VCaP (cell line): ENCODE data around the gene MGAT5.

ENCODE experiments used
- H3K27ac ChIP-seq: fragments of 450-650 bp; 2 replicates; pipeline ENCODE4 v1.5.1; 2017
- TF ChIP-seq, protein P1 (sequence below): fragments of 450-650 bp; conservative IDR thresholded peaks from 2 replicates; pipeline ENCODE4 v1.5.1; 2017; ENCODE audit warnings: mild to moderate bottlenecking, moderate library complexity

Gene MGAT5

DNA sequence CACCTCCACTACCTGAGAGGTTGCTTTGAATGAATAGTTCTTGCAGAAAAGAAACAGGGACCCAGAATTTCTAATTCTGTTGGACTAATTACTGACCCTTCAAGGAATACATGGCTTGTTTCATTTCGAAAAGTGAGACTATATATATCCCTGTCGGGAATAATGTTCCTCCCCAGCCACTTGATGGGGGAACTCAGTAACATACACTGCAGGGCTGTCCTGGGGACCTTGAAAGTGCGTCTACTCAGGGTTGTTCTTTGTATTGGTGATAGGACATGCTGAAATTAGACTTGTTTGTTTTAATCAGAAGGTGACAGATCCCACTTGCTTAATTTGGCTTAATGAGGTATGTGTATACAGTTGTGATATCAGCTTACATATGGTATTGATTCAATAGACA is 25.5 kb downstream of the MGAT5 start:
- no peak overlapping the region for H3K27ac ChIP-seq
- TF ChIP-seq, protein P1, sequence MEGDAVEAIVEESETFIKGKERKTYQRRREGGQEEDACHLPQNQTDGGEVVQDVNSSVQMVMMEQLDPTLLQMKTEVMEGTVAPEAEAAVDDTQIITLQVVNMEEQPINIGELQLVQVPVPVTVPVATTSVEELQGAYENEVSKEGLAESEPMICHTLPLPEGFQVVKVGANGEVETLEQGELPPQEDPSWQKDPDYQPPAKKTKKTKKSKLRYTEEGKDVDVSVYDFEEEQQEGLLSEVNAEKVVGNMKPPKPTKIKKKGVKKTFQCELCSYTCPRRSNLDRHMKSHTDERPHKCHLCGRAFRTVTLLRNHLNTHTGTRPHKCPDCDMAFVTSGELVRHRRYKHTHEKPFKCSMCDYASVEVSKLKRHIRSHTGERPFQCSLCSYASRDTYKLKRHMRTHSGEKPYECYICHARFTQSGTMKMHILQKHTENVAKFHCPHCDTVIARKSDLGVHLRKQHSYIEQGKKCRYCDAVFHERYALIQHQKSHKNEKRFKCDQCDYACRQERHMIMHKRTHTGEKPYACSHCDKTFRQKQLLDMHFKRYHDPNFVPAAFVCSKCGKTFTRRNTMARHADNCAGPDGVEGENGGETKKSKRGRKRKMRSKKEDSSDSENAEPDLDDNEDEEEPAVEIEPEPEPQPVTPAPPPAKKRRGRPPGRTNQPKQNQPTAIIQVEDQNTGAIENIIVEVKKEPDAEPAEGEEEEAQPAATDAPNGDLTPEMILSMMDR, result no peak

DNA sequence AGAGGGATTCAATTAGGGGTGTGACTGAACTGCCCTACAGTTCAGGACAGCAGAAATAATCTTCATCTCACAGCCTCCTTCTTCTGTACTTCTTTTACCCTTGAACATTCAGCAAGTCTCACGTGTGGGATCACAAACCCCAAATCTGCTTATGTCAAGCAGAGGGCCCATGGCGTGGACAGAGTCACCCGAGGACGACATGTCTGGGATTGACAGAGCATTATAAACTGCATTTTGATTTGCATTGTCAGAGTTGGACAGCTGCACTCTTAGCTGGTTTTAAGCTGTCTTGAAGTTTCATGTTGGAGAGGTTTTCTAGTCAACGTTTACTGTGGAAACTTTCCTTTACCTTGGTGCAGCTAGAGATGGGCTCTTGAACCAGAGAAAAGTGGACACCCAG is 26.4 kb downstream of the MGAT5 start:
- H3K27ac ChIP-seq, result no peak overlapping the region
- TF ChIP-seq, protein P1, result no peak

DNA sequence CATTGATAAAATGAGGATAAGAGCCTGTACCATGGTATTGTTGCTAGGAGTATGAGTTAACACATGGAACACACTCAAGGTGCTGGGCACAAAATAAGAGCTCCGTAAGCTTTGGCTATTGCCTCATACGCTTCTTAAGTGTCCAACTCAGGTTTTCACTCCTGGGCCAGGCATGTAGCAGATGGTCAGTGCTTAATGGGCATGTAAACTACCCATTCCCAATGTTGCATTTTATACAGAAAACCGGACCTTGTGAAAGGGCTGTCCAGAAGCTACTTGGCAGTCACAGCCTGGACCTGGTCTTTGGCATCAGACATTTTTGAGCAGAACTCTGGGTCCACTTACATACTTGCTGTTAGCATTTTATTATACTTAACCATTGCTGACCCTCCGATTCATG is 26.9 kb downstream of the MGAT5 start:
- TF ChIP-seq, protein P1, result no peak
- no peak overlapping the region for H3K27ac ChIP-seq

DNA sequence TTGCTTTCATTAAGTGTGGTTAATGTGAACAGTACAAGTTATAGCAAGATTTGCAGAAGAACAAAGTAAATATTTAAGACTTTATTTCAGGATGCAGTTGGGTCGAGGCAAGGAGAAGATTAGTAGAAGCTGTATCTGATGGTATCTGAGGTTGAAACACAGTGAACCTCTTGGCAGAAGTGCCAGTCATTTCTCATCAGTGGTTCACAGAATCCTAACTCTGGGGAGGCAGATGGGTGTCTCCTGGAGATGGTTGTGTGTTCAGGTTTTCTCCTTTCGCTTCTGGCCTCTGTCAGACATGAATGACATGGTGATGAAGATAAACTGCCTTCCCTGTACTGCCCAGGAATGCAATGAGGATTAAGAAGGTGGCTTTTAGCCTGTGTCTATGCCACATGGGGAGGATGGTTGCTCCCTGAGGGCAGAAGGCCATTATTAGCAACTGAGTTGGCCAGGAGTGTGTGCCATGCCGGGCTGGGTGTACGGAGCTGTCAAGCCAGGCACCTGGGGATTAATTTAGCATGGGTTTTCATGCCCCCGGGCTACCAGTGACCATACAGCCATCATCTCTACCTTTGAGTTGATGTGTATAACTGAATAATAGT is 28.0 kb downstream of the MGAT5 start:
- TF ChIP-seq, protein P1, result no peak
- no peak overlapping the region for H3K27ac ChIP-seq

DNA sequence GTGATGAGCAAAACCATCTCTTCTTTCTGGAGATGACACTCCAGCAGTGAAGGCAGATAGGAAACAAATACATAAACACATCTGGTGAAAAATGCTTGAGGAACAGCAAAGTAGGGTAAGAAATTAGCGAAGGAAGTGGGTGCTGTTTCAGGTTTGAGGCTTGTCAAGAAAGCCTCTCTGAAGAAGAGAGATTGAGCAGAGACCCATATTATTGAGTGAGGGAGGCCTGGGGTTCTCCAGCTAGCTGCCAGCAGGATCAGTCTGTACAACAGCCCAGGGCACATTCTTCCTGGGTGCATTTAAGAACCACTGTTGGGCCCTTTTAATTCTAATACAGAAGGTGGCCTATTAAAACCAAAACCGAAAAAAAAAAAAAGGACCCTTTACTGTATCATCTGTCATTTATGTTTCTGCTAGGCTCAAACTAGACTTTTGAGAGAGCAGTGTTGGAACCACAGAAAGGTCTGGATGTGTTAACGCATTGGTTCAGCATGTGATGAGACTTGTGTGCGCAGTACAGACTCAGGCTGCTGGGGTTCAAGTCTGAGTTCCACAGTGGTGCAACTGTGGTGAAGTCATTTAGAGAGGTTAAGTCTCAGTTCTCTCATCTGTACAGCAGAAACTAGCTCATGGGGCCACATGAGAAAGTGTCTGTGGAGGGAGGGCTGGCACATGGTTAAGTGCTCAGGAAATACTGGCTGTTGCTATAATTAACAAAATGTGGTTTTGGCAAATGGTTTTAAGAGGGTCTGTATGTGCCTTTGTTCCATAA is 28.9 kb downstream of the MGAT5 start:
- TF ChIP-seq, protein P1, result no peak
- H3K27ac ChIP-seq, result no peak overlapping the region

DNA sequence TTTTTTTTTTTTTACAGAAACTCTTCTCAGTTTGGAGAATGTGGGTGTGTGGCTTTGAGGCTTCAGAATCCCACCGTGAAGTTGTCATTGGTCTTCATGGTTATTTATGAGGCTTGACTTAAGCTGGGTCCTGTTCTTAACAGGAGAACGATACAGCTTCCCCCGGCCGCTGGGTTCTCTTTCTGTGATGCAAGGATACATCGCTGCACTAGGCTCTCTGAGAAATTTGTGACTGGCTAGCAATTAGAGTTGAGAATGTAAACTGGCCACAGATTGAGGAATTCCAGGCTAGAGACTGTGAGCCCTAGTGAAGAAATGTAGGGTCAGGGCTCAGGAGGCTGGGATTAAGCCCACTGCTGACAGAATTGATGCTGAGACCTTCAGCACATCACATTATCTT is 29.8 kb downstream of the MGAT5 start:
- TF ChIP-seq, protein P1, result no peak
- H3K27ac ChIP-seq, result no peak overlapping the region

DNA sequence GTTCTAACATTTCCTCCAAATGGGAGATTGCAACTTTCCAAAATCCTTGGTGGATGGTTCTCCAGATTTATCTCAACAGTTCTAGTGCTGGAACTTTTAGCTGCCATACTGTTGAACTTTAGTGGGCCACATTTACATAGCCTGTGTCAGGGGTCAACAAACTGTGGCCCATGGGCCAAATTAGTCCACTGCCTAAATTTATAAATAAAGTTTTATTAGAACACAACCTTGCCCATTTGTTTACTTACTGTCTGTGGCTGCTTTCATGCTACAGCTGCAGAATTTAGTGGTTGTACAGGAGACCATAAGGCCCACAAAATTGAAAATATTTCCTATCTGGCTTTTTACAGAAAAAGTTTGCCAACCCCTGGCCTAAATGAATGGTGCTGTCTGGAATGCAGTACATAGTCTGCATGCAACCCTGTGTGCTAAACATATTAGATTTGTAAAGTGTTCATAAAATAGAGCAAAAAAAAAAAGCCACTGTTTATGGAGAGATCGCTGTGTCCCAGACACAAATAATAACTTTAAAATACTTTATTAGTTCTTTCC is 30.3 kb downstream of the MGAT5 start:
- TF ChIP-seq, protein P1, result no peak
- H3K27ac ChIP-seq, result no peak overlapping the region
